ENCODE measurements around the gene RAB11FIP4.

RAB11FIP4 gene

GRCh38 chr17:31511195-31511578, 119.7 kb downstream of the RAB11FIP4 start:
- H3K9me3 ChIP-seq (ENCODE audit: control insufficient read depth, insufficient read depth, low read depth, low read length) = no peaks in the 10 kb centered on the region
- H3K27ac ChIP-seq (ENCODE audit: low read depth, low read length) = no peak overlapping the region
- no peak overlapping the region for H3K4me3 ChIP-seq (ENCODE audit: low read depth, low read length)
- H3K4me1 ChIP-seq (ENCODE audit: control insufficient read depth, insufficient read depth, low read length) = peaks cover 9% of the 10 kb centered on the region; the same call in 1 of the 2 replicates
- no peak overlapping the region for H3K9ac ChIP-seq (ENCODE audit: low read length)
- H3K27me3 ChIP-seq (ENCODE audit: control insufficient read depth, insufficient read depth, low read length) = no peaks in the 10 kb centered on the region
- H3K36me3 ChIP-seq (ENCODE audit: control insufficient read depth, insufficient read depth, low read length) = no peaks in the 10 kb centered on the region

DNA sequence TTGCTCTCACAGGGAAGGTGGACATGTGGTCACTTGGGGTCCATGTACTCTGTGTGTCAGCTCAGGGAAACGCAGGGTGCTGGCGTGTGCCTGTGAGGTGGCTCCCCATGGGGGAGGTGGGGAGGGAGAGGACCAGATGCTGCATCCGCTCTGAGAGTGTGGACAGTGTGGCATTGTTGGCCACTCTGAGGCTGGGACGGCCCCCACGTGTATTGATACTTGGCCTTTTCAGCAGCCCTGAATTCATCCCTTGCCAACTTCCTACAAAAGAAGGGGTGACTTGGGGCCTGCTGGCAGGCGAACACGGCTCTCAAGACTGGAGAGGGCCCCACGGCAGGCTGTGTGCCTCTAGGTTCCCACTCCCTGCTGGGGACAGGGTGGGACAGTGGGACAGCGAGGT, 120.1 kb downstream of the RAB11FIP4 start:
- Histone ChIP-seq H3K27ac (ENCODE audit: low read depth, low read length) (no peak overlapping the region), H3K4me3 (ENCODE audit: low read depth, low read length) (no peak overlapping the region), H3K27me3 (ENCODE audit: control insufficient read depth, insufficient read depth, low read length) (no peaks in the 10 kb centered on the region), H3K4me1 (ENCODE audit: control insufficient read depth, insufficient read depth, low read length) (peaks cover 9% of the 10 kb centered on the region; the same call in 1 of the 2 replicates), H3K36me3 (ENCODE audit: control insufficient read depth, insufficient read depth, low read length) (no peaks in the 10 kb centered on the region), H3K9ac (ENCODE audit: low read length) (no peak overlapping the region), H3K9me3 (ENCODE audit: control insufficient read depth, insufficient read depth, low read depth, low read length) (no peaks in the 10 kb centered on the region)

- H3K27ac ChIP-seq (ENCODE audit: low read depth, low read length) = no peak overlapping the region; the same call in 1 of the 2 replicates
- H3K9me3 ChIP-seq (ENCODE audit: control insufficient read depth, insufficient read depth, low read depth, low read length) = no peaks in the 10 kb centered on the region
- H3K27me3 ChIP-seq (ENCODE audit: control insufficient read depth, insufficient read depth, low read length) = no peaks in the 10 kb centered on the region
- peaks cover 10% of the 10 kb centered on the region; the same call in 1 of the 2 replicates for H3K4me1 ChIP-seq (ENCODE audit: control insufficient read depth, insufficient read depth, low read length)
- H3K36me3 ChIP-seq (ENCODE audit: control insufficient read depth, insufficient read depth, low read length) = no peaks in the 10 kb centered on the region
- H3K4me3 ChIP-seq (ENCODE audit: low read depth, low read length) = no peak overlapping the region
- H3K9ac ChIP-seq (ENCODE audit: low read length) = no peak overlapping the region
These were observed 120.7 kb downstream of the RAB11FIP4 start for GRCh38 chr17:31512104-31512740.

DNA sequence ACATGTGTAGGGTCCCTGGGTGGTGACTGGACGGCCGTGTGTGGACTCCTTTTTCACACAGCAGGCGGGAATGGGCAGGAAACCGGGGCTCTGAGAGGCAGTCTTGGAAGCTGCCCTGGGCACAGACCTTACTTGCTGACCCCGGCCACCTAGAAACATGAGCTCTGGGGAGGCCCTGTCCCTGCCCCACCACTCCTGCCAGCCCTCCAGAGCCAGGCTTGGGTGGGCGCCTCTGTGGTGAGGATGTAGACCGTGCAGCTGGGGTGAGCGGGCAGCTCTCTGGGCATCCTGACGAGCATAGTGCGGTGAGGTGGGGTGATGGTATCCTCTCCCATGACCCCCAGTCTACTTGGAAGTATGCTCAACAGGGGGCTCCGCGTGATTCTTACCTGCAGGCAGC, 121.3 kb downstream of the RAB11FIP4 start:
- H3K36me3 ChIP-seq (ENCODE audit: control insufficient read depth, insufficient read depth, low read length) = no peaks in the 10 kb centered on the region
- H3K27ac ChIP-seq (ENCODE audit: low read depth, low read length) = no peak overlapping the region
- no peak overlapping the region for H3K9ac ChIP-seq (ENCODE audit: low read length)
- no peaks in the 10 kb centered on the region for H3K9me3 ChIP-seq (ENCODE audit: control insufficient read depth, insufficient read depth, low read depth, low read length)
- no peak overlapping the region for H3K4me3 ChIP-seq (ENCODE audit: low read depth, low read length)
- H3K27me3 ChIP-seq (ENCODE audit: control insufficient read depth, insufficient read depth, low read length) = no peaks in the 10 kb centered on the region
- H3K4me1 ChIP-seq (ENCODE audit: control insufficient read depth, insufficient read depth, low read length) = peaks cover 13% of the 10 kb centered on the region; the same call in 1 of the 2 replicates

DNA sequence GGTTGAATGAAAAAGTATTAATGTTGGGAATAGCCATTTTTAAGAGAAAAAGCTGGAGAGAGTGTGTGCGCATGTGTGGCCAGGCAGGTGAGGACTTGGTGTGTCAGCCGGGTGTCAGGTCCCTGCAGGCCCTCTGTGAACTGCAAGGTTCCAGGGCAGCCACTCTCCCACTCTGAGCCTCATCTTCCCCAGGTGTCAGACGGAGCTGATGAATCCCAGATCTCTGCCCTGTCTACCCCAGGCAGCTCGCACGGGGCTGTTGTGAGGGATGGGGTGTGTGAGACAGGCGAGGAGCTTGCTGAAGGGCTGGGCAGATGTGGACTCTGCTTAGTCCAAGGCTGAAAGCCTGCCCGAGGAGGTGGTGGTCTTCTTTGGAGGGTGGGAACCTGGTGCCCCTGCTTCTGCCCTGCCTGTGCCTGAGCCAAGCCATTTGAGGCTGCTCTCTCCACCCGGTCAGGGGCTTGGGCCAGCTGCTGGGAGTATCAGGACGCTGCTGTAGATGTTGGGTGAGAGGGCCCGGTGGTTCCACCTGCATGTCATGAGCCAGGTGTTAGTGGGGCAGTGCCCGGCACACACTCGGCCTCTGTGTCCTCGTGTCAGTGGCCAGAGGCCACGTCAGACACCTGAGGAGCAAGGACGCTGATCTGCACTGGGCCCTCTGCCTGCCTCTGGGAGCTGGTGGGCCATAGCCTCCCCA, 122.4 kb downstream of the RAB11FIP4 start:
- no peak overlapping the region for H3K9ac ChIP-seq (ENCODE audit: low read length)
- H3K27ac ChIP-seq (ENCODE audit: low read depth, low read length) = no peak overlapping the region
- no peaks in the 10 kb centered on the region for H3K27me3 ChIP-seq (ENCODE audit: control insufficient read depth, insufficient read depth, low read length)
- no peaks in the 10 kb centered on the region for H3K9me3 ChIP-seq (ENCODE audit: control insufficient read depth, insufficient read depth, low read depth, low read length)
- H3K36me3 ChIP-seq (ENCODE audit: control insufficient read depth, insufficient read depth, low read length) = no peaks in the 10 kb centered on the region
- H3K4me3 ChIP-seq (ENCODE audit: low read depth, low read length) = no peak overlapping the region
- peaks cover 4% of the 10 kb centered on the region; the same call in 1 of the 2 replicates for H3K4me1 ChIP-seq (ENCODE audit: control insufficient read depth, insufficient read depth, low read length)

DNA sequence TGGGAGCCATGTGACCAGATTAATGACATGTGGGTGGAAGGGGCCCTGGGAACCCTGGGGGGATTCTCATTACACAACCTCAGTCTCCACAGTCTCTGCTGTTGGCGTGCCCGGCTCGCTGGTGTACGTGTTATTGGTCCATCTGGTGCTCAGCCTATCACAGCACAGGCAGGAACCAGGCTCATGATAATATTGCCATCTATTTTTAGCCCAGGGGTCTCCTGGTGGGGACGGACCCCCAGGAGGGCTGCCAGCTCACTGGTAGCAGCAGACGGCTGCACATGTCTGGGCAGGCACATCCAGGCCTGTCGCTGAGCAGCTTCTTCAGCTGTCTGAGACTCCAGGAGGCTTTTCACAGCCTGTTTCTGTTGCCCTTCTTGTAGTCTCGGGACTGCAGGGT, 123.8 kb downstream of the RAB11FIP4 start:
- Histone ChIP-seq H3K9me3 (ENCODE audit: control insufficient read depth, insufficient read depth, low read depth, low read length) (no peaks in the 10 kb centered on the region), H3K36me3 (ENCODE audit: control insufficient read depth, insufficient read depth, low read length) (no peaks in the 10 kb centered on the region), H3K9ac (ENCODE audit: low read length) (no peak overlapping the region), H3K27me3 (ENCODE audit: control insufficient read depth, insufficient read depth, low read length) (no peaks in the 10 kb centered on the region), H3K4me1 (ENCODE audit: control insufficient read depth, insufficient read depth, low read length) (peaks cover 4% of the 10 kb centered on the region; the same call in 1 of the 2 replicates), H3K4me3 (ENCODE audit: low read depth, low read length) (no peak overlapping the region), H3K27ac (ENCODE audit: low read depth, low read length) (no peak overlapping the region)

DNA sequence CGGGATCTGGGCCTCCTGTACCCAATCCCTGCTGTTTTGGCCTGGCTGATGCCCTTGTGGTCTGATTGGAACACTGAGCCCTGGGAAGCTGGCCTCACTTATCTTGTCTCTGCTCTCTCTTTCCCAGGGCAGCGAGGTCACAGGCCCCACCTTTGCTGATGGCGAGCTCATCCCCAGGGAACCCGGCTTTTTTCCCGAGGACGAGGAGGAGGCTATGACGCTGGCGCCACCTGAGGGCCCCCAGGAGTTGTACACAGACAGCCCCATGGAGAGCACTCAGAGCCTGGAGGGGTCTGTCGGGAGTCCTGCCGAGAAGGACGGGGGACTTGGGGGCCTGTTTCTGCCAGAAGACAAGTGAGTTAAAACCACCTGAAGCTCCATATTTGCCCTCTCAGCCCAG, 126.0 kb downstream of the RAB11FIP4 start:
- Histone ChIP-seq H3K4me3 (ENCODE audit: low read depth, low read length) (no peak overlapping the region), H3K4me1 (ENCODE audit: control insufficient read depth, insufficient read depth, low read length) (peaks cover 4% of the 10 kb centered on the region; the same call in 1 of the 2 replicates), H3K9ac (ENCODE audit: low read length) (no peak overlapping the region), H3K27me3 (ENCODE audit: control insufficient read depth, insufficient read depth, low read length) (no peaks in the 10 kb centered on the region), H3K27ac (ENCODE audit: low read depth, low read length) (no peak overlapping the region), H3K36me3 (ENCODE audit: control insufficient read depth, insufficient read depth, low read length) (peaks cover 2% of the 10 kb centered on the region; the same call in 1 of the 2 replicates), H3K9me3 (ENCODE audit: control insufficient read depth, insufficient read depth, low read depth, low read length) (no peaks in the 10 kb centered on the region)

- no peak overlapping the region for H3K4me3 ChIP-seq (ENCODE audit: low read depth, low read length)
- peaks cover 4% of the 10 kb centered on the region; the same call in 1 of the 2 replicates for H3K4me1 ChIP-seq (ENCODE audit: control insufficient read depth, insufficient read depth, low read length)
- H3K27me3 ChIP-seq (ENCODE audit: control insufficient read depth, insufficient read depth, low read length) = no peaks in the 10 kb centered on the region
- H3K9ac ChIP-seq (ENCODE audit: low read length) = no peak overlapping the region
- no peak overlapping the region for H3K27ac ChIP-seq (ENCODE audit: low read depth, low read length)
- peaks cover 2% of the 10 kb centered on the region; the same call in 1 of the 2 replicates for H3K9me3 ChIP-seq (ENCODE audit: control insufficient read depth, insufficient read depth, low read depth, low read length)
- peaks cover 11% of the 10 kb centered on the region for H3K36me3 ChIP-seq (ENCODE audit: control insufficient read depth, insufficient read depth, low read length)
These were observed 127.0 kb downstream of the RAB11FIP4 start for GRCh38 chr17:31518478-31518877.

DNA sequence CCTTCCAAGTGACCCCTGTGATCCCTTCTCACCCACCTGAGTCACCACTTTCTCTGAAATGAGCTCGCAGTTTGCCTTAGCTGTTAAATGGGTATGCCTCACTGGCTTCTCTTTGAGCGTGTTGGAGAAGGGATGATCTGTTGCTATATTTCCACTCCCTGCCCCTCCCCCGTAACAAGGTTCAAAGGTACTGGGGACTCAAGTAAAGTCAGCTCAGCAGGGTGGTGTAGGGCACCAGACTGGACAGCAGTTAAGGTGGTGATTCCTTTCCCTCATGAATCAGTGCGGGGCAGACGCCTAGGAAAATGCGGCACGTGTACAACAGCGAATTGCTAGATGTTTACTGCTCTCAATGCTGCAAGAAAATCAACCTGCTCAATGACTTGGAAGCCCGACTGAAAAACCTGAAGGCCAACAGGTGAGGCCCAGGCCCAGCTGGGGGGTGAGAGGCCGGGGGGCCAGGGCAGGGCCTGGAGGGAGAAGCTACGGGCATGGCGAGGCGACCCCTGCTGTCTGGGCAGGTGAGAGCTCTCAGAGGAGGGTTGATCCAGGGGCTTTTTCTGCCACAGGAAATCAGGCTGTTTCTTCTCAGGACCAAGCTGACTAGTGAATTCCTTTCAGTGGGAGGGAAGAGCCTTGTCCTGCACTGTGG, 130.3 kb downstream of the RAB11FIP4 start:
- Histone ChIP-seq H3K36me3 (ENCODE audit: control insufficient read depth, insufficient read depth, low read length) (peaks cover 26% of the 10 kb centered on the region), H3K9me3 (ENCODE audit: control insufficient read depth, insufficient read depth, low read depth, low read length) (peaks cover 2% of the 10 kb centered on the region; the same call in 1 of the 2 replicates), H3K9ac (ENCODE audit: low read length) (no peak overlapping the region), H3K4me1 (ENCODE audit: control insufficient read depth, insufficient read depth, low read length) (peaks cover 4% of the 10 kb centered on the region; the same call in 1 of the 2 replicates), H3K4me3 (ENCODE audit: low read depth, low read length) (no peak overlapping the region), H3K27me3 (ENCODE audit: control insufficient read depth, insufficient read depth, low read length) (no peaks in the 10 kb centered on the region), H3K27ac (ENCODE audit: low read depth, low read length) (no peak overlapping the region)

GRCh38 chr17:31522284-31522931, 130.9 kb downstream of the RAB11FIP4 start:
- Histone ChIP-seq H3K9me3 (ENCODE audit: control insufficient read depth, insufficient read depth, low read depth, low read length) (peaks cover 2% of the 10 kb centered on the region; the same call in 1 of the 2 replicates), H3K27me3 (ENCODE audit: control insufficient read depth, insufficient read depth, low read length) (no peaks in the 10 kb centered on the region), H3K36me3 (ENCODE audit: control insufficient read depth, insufficient read depth, low read length) (peaks cover 29% of the 10 kb centered on the region), H3K4me3 (ENCODE audit: low read depth, low read length) (no peak overlapping the region), H3K9ac (ENCODE audit: low read length) (no peak overlapping the region), H3K4me1 (ENCODE audit: control insufficient read depth, insufficient read depth, low read length) (peaks cover under 1% of the 10 kb centered on the region; the same call in 1 of the 2 replicates), H3K27ac (ENCODE audit: low read depth, low read length) (no peak overlapping the region)
